Smooth muscle cell (in vitro differentiated cells): ENCODE measurements around the gene TF. TPM values are rescaled to one million over a fixed set of nuclear protein-coding genes. Genes with fewer than 3 reads are reported as not detected.

Experiments
- DNase-seq: peaks from one replicate; lab custom pipeline; 2025; ENCODE audit not compliant: unreplicated experiment; lab: John Stamatoyannopoulos, UW
- H2AFZ ChIP-seq: fragments of 200-600 bp; sonication (generic); 2 replicates; pipeline ENCODE4 v1.6.0; 2016; ENCODE audit warnings: antibody characterized with exemption, low read depth, mild to moderate bottlenecking
- H3F3A ChIP-seq: fragments of 200-600 bp; sonication (generic); 2 replicates; pipeline ENCODE4 v1.6.0; 2017; ENCODE audit warnings: antibody characterized with exemption, low read depth
- H3K27ac ChIP-seq: fragments of 200-600 bp; sonication (generic); 2 replicates; pipeline ENCODE4 v1.5.1; 2016; ENCODE audit warnings: low read depth, mild to moderate bottlenecking
- H3K27me3 ChIP-seq: fragments of 200-600 bp; sonication (generic); 2 replicates; pipeline ENCODE4 v1.6.1; 2016; ENCODE audit warnings: low read depth, mild to moderate bottlenecking
- H3K36me3 ChIP-seq: fragments of 200-600 bp; sonication (generic); 2 replicates; pipeline ENCODE4 v1.5.1; 2016; ENCODE audit warnings: low read depth
- H3K4me1 ChIP-seq: fragments of 200-600 bp; sonication (generic); 2 replicates; pipeline ENCODE4 v1.5.1; 2016; ENCODE audit warnings: low read depth
- H3K4me2 ChIP-seq: fragments of 200-600 bp; sonication (generic); 2 replicates; pipeline ENCODE4 v1.6.0; 2016; ENCODE audit warnings: mild to moderate bottlenecking
- H3K4me3 ChIP-seq: fragments of 200-600 bp; sonication (generic); 2 replicates; pipeline ENCODE4 v1.5.1; 2016; ENCODE audit warnings: mild to moderate bottlenecking
- H3K79me2 ChIP-seq: fragments of 200-600 bp; sonication (generic); 2 replicates; pipeline ENCODE4 v1.6.0; 2016; ENCODE audit warnings: low read depth, mild to moderate bottlenecking
- H3K9ac ChIP-seq: fragments of 200-600 bp; sonication (generic); 2 replicates; pipeline ENCODE4 v1.6.0; 2016; ENCODE audit warnings: low read depth
- H3K9me3 ChIP-seq: fragments of 200-600 bp; sonication (generic); replicated peaks from 2 replicates; pipeline ENCODE4 v1.5.1; 2016; ENCODE audit warnings: low read depth
- H4K20me1 ChIP-seq: fragments of 200-600 bp; sonication (generic); 2 replicates; pipeline ENCODE4 v1.6.0; 2016; ENCODE audit warnings: low read depth
- WGBS: methylation state at CpG from one replicate; pipeline ENCODE4 v1.1.7; 2016; ENCODE audit warnings: low lambda C conversion rate; 5-methylcytosine and 5-hydroxymethylcytosine counted together
- polyA plus RNA-seq: library from polyadenylated mRNA; unstranded; fragments of >200 nt; fragmentation: Nextera tagmentation; extraction: Ambion mirVana; gene quantifications from 2 replicates; pipeline ENCODE4 v1.2.1, GENCODE V29; 2016
- total RNA-seq: library from RNA; depleted of rRNA; stranded (reverse); fragments of >200 nt; gene quantifications from 2 replicates; pipeline ENCODE4 v1.2.3, GENCODE V29; 2014
- TF ChIP-seq, protein P1 (sequence below): fragments of 200-600 bp; sonication (generic); IDR thresholded peaks from 2 replicates; pipeline ENCODE4 v1.5.1; 2017; ENCODE audit warnings: borderline replicate concordance, mild to moderate bottlenecking, antibody characterized with exemption; ENCODE audit not compliant: insufficient read depth, poor library complexity, severe bottlenecking

TF gene
- total and polyA plus RNA-seq, 2 experiments from 2014 or later = 1.0 to 1.6 TPM

DNA sequence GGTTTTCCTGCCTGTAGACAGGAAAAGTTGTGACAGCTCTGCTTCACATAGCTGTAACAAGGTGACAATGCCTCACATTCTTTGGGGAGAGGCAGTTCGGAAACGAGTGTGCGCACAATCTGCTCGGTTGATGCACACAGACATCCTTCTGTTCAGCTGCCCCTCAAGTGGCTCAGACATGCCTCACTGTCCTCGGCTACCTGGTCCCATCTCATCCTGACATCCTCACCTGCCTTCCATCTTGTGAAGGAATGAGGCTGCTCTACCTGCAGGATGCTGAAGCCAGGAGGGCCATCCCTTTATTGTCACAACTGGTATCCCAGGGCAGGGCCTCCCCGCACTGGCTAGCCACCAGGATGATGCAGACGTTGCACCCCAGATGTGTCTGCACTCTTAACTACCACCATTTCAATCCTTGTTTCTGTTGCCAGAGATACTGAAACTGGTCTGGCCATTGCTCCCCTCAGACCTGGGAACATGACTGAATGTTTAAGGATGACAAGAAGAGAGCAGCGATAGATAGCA is 78.8 kb downstream of the TF start:
- Histone ChIP-seq H2AFZ (no peak overlapping the region), H3K4me2 (no peak overlapping the region), H3F3A (no peaks in the 10 kb centered on the region), H3K27me3 (no peaks in the 10 kb centered on the region), H3K4me1 (no peaks in the 10 kb centered on the region), H3K36me3 (peaks cover 4% of the 10 kb centered on the region), H3K27ac (no peak overlapping the region), H3K9me3 (no peaks in the 10 kb centered on the region), H3K9ac (no peak overlapping the region), H4K20me1 (peaks cover 11% of the 10 kb centered on the region), H3K79me2 (no peaks in the 10 kb centered on the region), H3K4me3 (no peak overlapping the region)
- WGBS = 97% methylated on average over 8 of the region's 8 CpGs
- TF ChIP-seq, protein P1, sequence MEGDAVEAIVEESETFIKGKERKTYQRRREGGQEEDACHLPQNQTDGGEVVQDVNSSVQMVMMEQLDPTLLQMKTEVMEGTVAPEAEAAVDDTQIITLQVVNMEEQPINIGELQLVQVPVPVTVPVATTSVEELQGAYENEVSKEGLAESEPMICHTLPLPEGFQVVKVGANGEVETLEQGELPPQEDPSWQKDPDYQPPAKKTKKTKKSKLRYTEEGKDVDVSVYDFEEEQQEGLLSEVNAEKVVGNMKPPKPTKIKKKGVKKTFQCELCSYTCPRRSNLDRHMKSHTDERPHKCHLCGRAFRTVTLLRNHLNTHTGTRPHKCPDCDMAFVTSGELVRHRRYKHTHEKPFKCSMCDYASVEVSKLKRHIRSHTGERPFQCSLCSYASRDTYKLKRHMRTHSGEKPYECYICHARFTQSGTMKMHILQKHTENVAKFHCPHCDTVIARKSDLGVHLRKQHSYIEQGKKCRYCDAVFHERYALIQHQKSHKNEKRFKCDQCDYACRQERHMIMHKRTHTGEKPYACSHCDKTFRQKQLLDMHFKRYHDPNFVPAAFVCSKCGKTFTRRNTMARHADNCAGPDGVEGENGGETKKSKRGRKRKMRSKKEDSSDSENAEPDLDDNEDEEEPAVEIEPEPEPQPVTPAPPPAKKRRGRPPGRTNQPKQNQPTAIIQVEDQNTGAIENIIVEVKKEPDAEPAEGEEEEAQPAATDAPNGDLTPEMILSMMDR = no peak
- DNase-seq = no peak

- peaks cover 11% of the 10 kb centered on the region for H4K20me1 ChIP-seq
- H3K36me3 ChIP-seq = no peaks in the 10 kb centered on the region
- no peaks in the 10 kb centered on the region for H3K4me1 ChIP-seq
- no peak overlapping the region for H3K27ac ChIP-seq
- H3K79me2 ChIP-seq = no peaks in the 10 kb centered on the region
- DNase-seq = no peak
- no peak overlapping the region for H2AFZ ChIP-seq
- H3K27me3 ChIP-seq = no peaks in the 10 kb centered on the region
- no peak overlapping the region for H3K9ac ChIP-seq
- no peak overlapping the region for H3K4me2 ChIP-seq
- no peak overlapping the region for H3K4me3 ChIP-seq
- H3F3A ChIP-seq = no peaks in the 10 kb centered on the region
- 95% methylated on average over 12 of the region's 12 CpGs for WGBS
- no peaks in the 10 kb centered on the region for H3K9me3 ChIP-seq
- TF ChIP-seq, protein P1 = no peak
These were observed 80.0 kb downstream of the TF start for GRCh38 chr3:133825969-133826727.

DNA sequence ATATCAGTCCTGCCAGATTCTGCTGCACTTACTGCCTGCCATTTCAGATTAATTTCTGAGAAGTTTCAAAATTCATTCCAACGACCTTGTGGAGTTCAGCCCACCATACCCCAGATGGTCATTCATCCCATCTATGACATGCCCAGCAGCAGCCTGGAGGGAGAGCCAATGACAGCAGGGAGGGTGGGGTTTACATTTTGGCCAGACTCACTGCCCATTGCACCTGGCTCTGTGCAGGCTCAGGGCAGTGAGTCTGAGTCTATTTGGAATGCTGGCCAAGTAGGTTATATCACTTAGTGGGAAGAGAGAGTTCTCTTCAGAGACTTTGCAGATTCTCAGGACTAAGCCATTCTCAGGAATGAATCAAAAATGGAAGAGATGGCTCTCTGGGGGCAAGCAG is 80.9 kb downstream of the TF start:
- DNase-seq = no peak
- WGBS = 80% methylated on average over 1 of the region's 1 CpG
- Histone ChIP-seq H3K36me3 (no peaks in the 10 kb centered on the region), H3F3A (no peaks in the 10 kb centered on the region), H3K4me2 (no peak overlapping the region), H3K4me3 (no peak overlapping the region), H3K27ac (no peak overlapping the region), H4K20me1 (peaks cover 9% of the 10 kb centered on the region), H3K9ac (no peak overlapping the region), H3K9me3 (no peaks in the 10 kb centered on the region), H2AFZ (no peak overlapping the region), H3K4me1 (no peaks in the 10 kb centered on the region), H3K27me3 (no peaks in the 10 kb centered on the region), H3K79me2 (no peaks in the 10 kb centered on the region)
- TF ChIP-seq, protein P1 = no peak

GRCh38 chr3:133827684-133828083 is 81.5 kb downstream of the TF start:
- TF ChIP-seq, protein P1 = no peak
- WGBS = 95% methylated on average over 4 of the region's 4 CpGs
- no peak overlapping the region for H3K9ac ChIP-seq
- no peaks in the 10 kb centered on the region for H3K36me3 ChIP-seq
- peaks cover 3% of the 10 kb centered on the region for H4K20me1 ChIP-seq
- H3K27me3 ChIP-seq = no peaks in the 10 kb centered on the region
- no peak overlapping the region for H3K4me3 ChIP-seq
- H3K4me2 ChIP-seq = no peak overlapping the region
- no peak overlapping the region for H3K27ac ChIP-seq
- DNase-seq = no peak
- no peak overlapping the region for H2AFZ ChIP-seq
- no peaks in the 10 kb centered on the region for H3K9me3 ChIP-seq
- no peaks in the 10 kb centered on the region for H3K4me1 ChIP-seq
- H3K79me2 ChIP-seq = no peaks in the 10 kb centered on the region
- no peaks in the 10 kb centered on the region for H3F3A ChIP-seq
